Measurements from ENCODE around the gene EARS2.
"Not testable (repeated sequence)": the region's sequence is repeated elsewhere in the genome, so short reads cannot be mapped to it uniquely, and the experiment has no call there.

EARS2 gene

DNA sequence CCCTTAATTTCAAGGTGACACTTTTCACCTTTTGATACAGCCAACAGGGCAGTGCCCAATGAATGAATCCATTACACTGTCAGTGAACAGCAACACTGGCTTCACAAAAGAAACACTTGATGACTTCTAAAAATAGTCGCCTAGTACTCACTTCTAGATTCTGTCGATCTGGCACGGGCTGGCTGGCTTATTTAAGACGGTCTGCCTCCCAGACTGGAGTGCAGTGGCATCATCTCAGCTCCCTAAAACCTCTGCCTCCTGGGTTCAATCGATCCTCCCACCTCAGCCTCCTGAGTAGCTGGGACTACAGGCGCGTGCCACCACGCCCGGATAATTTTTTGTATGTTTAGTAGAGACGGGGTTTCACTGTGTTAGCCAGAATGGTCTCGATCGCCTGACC, 37.0 kb upstream of the EARS2 start:
- H3K27ac ChIP-seq, result no peak overlapping the region
- H3K4me3 ChIP-seq (ENCODE audit: low read depth, low read length), result no peak overlapping the region
- H3K9me3 ChIP-seq (ENCODE audit: control insufficient read depth, low read length), result no peaks in the 10 kb centered on the region
- H3K36me3 ChIP-seq (ENCODE audit: control insufficient read depth, insufficient read depth, low read length), result no peaks in the 10 kb centered on the region
- no peak for TF ChIP-seq CTCF (IDR thresholded peaks at IDR 0.05)
- H3K4me1 ChIP-seq, result peaks cover 9% of the 10 kb centered on the region
- peaks cover 59% of the 10 kb centered on the region for H3K79me2 ChIP-seq
- no peak overlapping the region for H2AFZ ChIP-seq
- no peaks in the 10 kb centered on the region for H3K27me3 ChIP-seq (ENCODE audit: control insufficient read depth, insufficient read depth, low read length)
- H3K4me2 ChIP-seq (ENCODE audit: low read length), result no peak overlapping the region
- H3K9ac ChIP-seq, result no peak overlapping the region

GRCh38 chr16:23590181-23590580, 33.0 kb upstream of the EARS2 start:
- Histone ChIP-seq H3K4me3 (ENCODE audit: low read depth, low read length) (no peak overlapping the region), H3K36me3 (ENCODE audit: control insufficient read depth, insufficient read depth, low read length) (no peaks in the 10 kb centered on the region), H3K27ac (no peak overlapping the region)

DNA sequence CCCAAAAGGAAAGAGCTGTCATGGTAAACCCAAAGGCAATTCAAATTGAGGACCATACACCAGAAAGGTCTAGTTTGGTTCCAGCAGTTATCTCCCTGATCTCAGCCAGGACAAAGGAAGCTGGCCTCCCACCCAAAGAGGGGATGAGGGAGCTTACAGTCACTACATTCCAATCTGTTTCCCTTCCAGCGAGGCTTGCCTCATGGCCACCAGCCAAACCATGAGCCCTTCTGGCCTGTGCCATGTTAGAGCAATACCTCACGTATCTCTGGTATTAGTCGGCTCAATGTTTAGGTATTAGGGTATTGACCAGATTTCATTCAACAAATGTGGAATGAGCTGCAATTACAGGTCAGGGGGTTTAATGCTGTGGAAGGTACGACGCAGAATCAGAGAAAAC, 30.6 kb upstream of the EARS2 start:
- H3K9me3 ChIP-seq (ENCODE audit: control insufficient read depth, low read length), result no peaks in the 10 kb centered on the region
- no peak for TF ChIP-seq CTCF (IDR thresholded peaks at IDR 0.05)
- H3K79me2 ChIP-seq, result peaks cover 42% of the 10 kb centered on the region
- H3K27me3 ChIP-seq (ENCODE audit: control insufficient read depth, insufficient read depth, low read length), result no peaks in the 10 kb centered on the region
- no peaks in the 10 kb centered on the region for H3K4me1 ChIP-seq
- no peak overlapping the region for H3K4me2 ChIP-seq (ENCODE audit: low read length)
- no peak overlapping the region for H3K9ac ChIP-seq
- H3K36me3 ChIP-seq (ENCODE audit: control insufficient read depth, insufficient read depth, low read length), result no peaks in the 10 kb centered on the region
- no peak overlapping the region for H3K4me3 ChIP-seq (ENCODE audit: low read depth, low read length)
- no peak overlapping the region for H3K27ac ChIP-seq
- H2AFZ ChIP-seq, result no peak overlapping the region

More at GRCh38 chr16:23590181-23590580, 33.0 kb upstream of the EARS2 start:
- no peak for TF ChIP-seq CTCF (IDR thresholded peaks at IDR 0.05)
- peaks cover 7% of the 10 kb centered on the region for H3K4me1 ChIP-seq
- no peaks in the 10 kb centered on the region for H3K9me3 ChIP-seq (ENCODE audit: control insufficient read depth, low read length)
- no peak overlapping the region for H3K9ac ChIP-seq
- H3K79me2 ChIP-seq, result peaks cover 60% of the 10 kb centered on the region
- H3K4me2 ChIP-seq (ENCODE audit: low read length), result no peak overlapping the region
- no peaks in the 10 kb centered on the region for H3K27me3 ChIP-seq (ENCODE audit: control insufficient read depth, insufficient read depth, low read length)
- no peak overlapping the region for H2AFZ ChIP-seq

DNA sequence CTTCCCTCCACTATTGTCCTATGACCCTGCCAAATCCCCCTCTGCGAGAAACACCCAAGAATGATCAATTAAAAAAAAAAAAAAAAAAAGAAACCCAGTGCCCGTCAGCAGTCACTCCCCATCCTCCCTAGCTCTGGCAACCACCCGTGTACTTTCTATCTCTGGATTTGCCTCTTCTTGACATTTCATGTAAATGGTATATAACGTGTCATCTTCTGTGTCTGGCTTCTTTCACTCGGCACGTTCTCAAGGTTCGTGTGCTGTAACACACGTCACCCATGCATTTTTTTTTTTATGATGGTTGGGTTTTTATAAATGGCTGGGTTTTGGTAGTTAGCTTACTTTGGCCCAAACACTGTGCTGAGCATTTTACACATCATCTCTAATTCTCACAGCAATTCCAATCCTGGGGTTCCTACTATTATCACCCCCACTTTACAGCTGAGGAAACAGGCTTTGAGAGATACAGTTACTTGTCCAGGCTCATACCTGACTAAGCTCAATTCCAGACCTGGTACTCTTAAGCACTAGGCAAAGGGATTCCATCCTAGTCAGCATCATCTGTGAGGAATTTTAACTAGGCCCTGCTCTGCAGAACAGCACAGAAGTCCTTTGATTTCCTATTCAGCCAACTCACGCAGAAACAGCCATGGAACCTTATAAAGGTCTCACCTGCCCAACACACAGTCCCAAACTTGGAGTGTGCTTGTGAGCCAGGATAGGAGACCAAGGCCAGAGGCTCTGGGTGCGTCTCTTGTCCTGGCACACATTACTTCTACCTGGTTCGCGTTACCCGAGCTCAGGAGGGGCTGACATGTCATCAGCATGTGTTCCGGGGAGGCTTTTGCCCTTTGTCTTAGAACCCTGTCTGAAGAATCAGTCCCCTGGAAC, 27.3 kb upstream of the EARS2 start:
- Histone ChIP-seq H3K9ac (no peak overlapping the region), H3K27ac (no peak overlapping the region), H3K9me3 (ENCODE audit: control insufficient read depth, low read length) (no peaks in the 10 kb centered on the region), H2AFZ (no peak overlapping the region), H3K79me2 (peaks cover 10% of the 10 kb centered on the region), H3K4me2 (ENCODE audit: low read length) (no peak overlapping the region), H3K27me3 (ENCODE audit: control insufficient read depth, insufficient read depth, low read length) (no peaks in the 10 kb centered on the region), H3K4me3 (ENCODE audit: low read depth, low read length) (no peak overlapping the region), H3K4me1 (no peaks in the 10 kb centered on the region), H3K36me3 (ENCODE audit: control insufficient read depth, insufficient read depth, low read length) (no peaks in the 10 kb centered on the region)
- TF ChIP-seq CTCF (IDR thresholded peaks at IDR 0.05), result no peak

- not testable (repeated sequence) for H3K27me3 ChIP-seq (ENCODE audit: control insufficient read depth, insufficient read depth, low read length); H3K27ac ChIP-seq; H3K9ac ChIP-seq; H3K4me2 ChIP-seq (ENCODE audit: low read length); H3K9me3 ChIP-seq (ENCODE audit: control insufficient read depth, low read length); H3K79me2 ChIP-seq; H3K36me3 ChIP-seq (ENCODE audit: control insufficient read depth, insufficient read depth, low read length); H2AFZ ChIP-seq; H3K4me1 ChIP-seq; H3K4me3 ChIP-seq (ENCODE audit: low read depth, low read length)
Observed at GRCh38 chr16:23583271-23583670, 26.1 kb upstream of the EARS2 start.
